ENCODE measurements around the gene CEP85. TPM values are rescaled to one million over a fixed set of nuclear protein-coding genes. Genes with fewer than 3 reads are reported as not detected.
A peak's percentile ranks its signal among the peaks of the same experiment; 100 is the strongest.
"Not testable (repeated sequence)": the region's sequence is repeated elsewhere in the genome, so short reads cannot be mapped to it uniquely, and the experiment has no call there.

Gene CEP85
- total RNA-seq, 1 donor from 2014 or later, result 15.1 TPM

- no peak for DNase-seq
These were observed 12.9 kb upstream of the CEP85 start for GRCh38 chr1:26221094-26221493.

- DNase-seq, result no peak
These were observed 9.4 kb upstream of the CEP85 start for GRCh38 chr1:26224606-26225005.

- no peak for DNase-seq
These were observed 8.8 kb upstream of the CEP85 start for GRCh38 chr1:26225033-26225831.

GRCh38 chr1:26230682-26231081, 3.3 kb upstream of the CEP85 start:
- not testable (repeated sequence) for DNase-seq

- DNase-seq, result no peak
These were observed 807 bp downstream of the CEP85 start for GRCh38 chr1:26234644-26235370.

GRCh38 chr1:26237230-26237966, 3.4 kb downstream of the CEP85 start:
- DNase-seq, result no peak

GRCh38 chr1:26239936-26240335, 5.9 kb downstream of the CEP85 start:
- DNase-seq, result no peak

GRCh38 chr1:26252718-26253117, 18.7 kb downstream of the CEP85 start:
- no peak for DNase-seq

GRCh38 chr1:26254404-26254803, 20.4 kb downstream of the CEP85 start:
- DNase-seq, result no peak

GRCh38 chr1:26257222-26257621, 23.2 kb downstream of the CEP85 start:
- no peak for DNase-seq

GRCh38 chr1:26259005-26259404, 25.0 kb downstream of the CEP85 start:
- no peak for DNase-seq

GRCh38 chr1:26259578-26259977, 25.6 kb downstream of the CEP85 start:
- no peak for DNase-seq

- DNase-seq, result no peak
These were observed 29.2 kb downstream of the CEP85 start for GRCh38 chr1:26263212-26263611.

GRCh38 chr1:26265405-26265804, 31.4 kb downstream of the CEP85 start:
- no peak for DNase-seq

- no peak for DNase-seq
These were observed 34.5 kb downstream of the CEP85 start for GRCh38 chr1:26268290-26269197.

- DNase-seq, result no peak
These were observed 35.2 kb downstream of the CEP85 start for GRCh38 chr1:26269198-26269550.

- no peak for DNase-seq
These were observed 40.9 kb downstream of the CEP85 start for GRCh38 chr1:26274801-26275425.

- DNase-seq, result peak; percentile 90
These were observed 41.8 kb downstream of the CEP85 start for GRCh38 chr1:26275580-26276431.

GRCh38 chr1:26276432-26276838, 42.4 kb downstream of the CEP85 start:
- no peak for DNase-seq

GRCh38 chr1:26277261-26277661, 43.3 kb downstream of the CEP85 start:
- no peak for DNase-seq

GRCh38 chr1:26277719-26278118, 43.7 kb downstream of the CEP85 start:
- no peak for DNase-seq
